SKM-1 (cell line): ENCODE results near the gene CASD1.

Source experiments
- DNase-seq: peaks from one replicate; lab custom pipeline; 2025; ENCODE audit not compliant: unreplicated experiment; lab: John Stamatoyannopoulos, UW

The CASD1 gene

DNA sequence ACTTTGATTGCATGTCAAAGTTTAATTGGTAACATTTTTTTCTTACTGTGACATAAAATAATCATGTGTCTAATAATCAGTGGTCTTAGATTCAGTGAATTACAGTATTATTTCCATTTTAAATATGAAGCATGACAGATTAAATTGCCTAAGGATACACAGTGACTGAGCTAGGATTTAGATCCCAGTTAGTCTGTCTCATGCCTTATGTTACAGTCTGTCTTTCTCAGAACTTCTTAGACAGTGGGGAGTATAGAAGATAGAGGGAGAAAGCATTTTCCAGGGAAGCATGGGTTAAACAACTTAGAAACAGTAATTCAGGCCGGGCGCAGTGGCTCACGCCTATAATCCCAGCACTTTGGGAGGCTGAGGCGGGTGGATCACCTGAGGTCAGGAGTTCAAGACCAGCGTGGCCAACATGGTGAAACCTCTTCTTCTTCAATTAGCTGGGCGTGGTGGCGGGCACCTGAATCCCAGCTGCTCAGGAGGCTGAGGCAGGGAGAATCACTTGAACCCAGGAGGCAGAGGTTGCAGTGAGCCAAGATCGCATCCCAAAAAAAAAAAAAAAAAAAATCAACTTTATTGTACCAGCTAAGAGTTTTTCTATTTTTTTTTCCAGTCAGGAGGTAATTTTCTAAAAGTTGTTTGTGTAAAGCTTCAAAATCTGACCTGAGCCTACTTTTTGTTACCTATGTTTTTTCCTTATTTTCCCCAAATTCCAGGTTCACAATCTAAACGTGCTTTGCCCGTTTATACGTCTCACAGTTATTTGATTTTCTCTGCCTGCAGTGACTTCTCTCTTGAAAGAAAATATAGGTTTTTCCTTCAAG lies 3.3 kb downstream of the CASD1 start:
- DNase-seq: no peak

DNA sequence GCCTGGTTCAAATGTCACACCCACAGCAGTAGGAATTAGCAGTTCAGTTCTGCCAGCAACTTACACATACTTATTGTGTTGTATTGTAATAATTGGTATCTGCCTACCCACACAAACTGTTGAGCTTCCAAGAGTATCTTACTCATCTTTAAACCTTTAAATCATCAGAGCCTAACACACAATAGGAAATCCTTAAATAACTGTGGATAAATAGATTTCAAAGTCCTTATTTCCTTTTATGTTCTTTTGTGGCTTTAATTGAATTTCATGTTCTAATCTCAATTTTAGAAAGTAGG lies 3.9 kb downstream of the CASD1 start:
- DNase-seq: no peak

DNA sequence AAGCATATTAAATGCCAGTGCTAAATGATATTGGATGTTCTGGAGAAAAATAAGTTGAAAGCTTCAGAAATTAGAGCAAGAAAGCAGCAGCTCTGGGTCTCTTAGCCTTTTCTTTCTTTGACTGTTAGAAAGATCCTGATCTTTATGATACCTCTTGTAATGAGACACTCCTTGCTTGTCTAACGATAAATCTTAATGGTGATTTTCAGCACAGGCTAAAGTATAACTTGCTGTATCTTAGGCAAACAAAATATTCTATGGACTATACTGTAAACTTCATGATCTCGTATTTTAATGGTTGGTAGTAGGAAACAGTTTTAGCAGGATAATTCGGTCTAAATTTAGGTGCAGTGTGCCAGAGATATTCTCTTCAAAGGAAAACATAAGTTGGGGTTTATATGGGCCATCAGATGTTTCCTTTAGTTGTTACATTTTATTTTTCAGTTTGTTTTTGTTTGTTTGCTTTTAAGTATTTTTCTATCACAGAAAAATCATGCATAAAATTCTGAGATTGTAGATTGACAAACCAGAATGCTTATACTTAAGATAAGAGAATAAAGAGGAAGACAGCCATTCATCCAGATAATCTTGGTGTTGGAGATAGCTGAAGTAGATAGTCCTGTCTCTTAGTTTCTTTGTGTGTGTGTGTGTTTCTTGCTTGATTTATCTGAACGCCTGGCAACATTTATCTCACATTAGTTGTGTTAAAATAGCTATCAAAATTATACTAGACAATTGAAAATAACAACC lies 4.7 kb downstream of the CASD1 start:
- no peak for DNase-seq

DNA sequence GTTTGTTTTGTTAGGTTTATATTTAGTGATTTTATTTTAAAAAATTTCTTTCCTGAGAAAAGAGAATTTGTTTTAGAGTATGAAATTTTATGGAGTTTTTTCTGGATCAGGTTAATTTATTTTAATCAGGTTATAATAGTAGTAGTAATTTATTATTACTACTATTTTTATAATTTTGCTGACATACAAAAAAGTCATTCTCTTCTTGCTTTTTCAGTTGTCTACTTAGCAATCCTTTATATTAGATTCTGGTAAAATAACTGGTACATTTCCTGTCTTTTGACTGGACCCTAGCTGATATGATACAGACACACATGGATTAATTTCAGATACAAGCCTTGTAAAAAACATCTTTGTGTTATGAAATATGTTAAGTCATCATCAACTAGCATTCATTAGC lies 5.3 kb downstream of the CASD1 start:
- no peak for DNase-seq

DNA sequence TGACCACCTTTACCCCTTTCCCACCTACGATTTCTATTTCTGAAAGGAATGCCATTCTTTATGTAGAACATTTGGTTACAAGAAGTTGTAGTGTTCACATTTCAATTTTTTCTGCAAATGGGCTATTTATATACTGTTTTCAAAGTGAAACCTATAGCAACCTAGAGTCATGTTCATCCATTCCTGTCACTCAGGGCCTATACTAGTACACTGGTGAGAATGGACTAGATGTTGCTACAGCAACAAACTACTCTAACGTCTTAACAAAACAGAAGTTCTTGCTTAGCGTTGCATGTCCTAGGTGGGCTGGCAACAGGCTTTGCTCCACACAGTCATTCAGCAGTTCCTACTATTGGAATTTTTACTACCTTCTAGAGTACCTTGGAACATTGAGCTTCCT lies 16.3 kb downstream of the CASD1 start:
- DNase-seq: no peak

DNA sequence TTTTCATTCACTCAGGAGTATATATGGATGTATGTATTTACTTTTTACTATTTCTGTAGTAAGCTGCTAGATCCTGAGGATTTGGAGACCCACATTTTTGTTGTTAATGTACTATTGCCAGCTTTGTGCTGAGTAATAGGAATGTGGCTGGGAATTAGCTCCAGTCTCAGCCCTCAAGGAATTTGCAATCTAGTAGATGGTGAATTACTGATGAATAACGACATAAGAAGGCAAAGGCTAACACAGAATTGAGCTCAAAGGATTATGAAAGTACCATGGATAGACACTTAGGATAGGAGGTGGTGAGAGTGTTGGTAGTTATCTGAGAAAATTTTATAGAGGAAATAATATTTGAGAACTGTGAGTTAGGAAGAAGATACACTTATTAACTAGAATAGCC lies 19.9 kb downstream of the CASD1 start:
- no peak for DNase-seq

DNA sequence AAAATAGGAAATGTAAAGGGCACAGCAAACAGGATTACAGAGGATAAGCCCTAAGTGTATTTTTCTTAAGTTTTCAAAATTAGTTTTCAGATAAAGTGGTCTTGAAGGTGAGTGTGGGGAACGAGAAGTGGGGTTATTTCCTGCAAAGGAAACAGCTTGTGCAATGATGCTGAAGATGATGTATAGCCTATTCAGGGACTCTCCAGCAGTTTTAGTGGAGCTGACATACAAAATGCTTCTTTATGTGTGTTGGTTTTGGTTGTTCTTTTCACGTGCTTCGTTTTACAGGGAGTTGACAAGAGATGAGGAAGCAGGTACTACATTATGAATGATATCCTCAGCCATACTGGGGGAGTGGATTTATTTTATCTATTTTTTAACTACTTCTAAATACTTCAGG lies 20.5 kb downstream of the CASD1 start:
- no peak for DNase-seq

DNA sequence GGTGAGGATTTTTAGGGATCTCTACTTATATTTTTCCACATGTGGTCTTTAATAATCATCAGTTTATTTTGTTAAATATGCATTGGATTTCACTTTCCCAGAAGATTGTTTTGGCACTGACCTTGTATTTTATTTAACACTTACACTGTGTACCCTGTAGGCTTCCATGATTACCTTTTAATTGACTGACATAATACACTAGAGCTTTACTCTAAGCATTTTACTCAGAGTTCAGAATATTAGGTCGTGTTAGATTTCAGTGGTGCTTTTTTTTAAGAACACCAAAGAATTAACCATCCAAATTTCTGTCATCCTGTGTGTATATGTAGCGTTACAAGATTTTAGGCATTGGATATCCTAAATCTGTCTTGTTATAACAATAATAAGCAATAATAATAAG lies 23.1 kb downstream of the CASD1 start:
- no peak for DNase-seq

DNA sequence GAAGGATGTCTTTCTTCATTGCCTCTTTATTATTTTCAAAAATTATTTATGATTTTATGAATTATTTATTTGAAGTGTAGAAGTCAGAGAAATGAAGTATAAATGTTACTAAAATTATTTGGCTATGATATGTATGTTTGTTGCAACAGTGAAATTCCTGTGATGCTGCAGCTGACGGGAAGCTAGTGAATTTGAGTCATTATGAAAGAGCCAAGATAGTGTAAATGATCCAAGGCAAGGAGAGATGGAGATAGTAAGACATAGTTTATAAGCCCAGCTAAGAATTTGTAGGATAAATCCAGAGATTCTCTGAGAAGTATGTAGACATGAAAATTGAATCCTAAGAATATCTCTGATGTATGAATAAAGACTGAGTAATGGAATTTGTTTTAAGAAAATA lies 30.8 kb downstream of the CASD1 start:
- DNase-seq: no peak

DNA sequence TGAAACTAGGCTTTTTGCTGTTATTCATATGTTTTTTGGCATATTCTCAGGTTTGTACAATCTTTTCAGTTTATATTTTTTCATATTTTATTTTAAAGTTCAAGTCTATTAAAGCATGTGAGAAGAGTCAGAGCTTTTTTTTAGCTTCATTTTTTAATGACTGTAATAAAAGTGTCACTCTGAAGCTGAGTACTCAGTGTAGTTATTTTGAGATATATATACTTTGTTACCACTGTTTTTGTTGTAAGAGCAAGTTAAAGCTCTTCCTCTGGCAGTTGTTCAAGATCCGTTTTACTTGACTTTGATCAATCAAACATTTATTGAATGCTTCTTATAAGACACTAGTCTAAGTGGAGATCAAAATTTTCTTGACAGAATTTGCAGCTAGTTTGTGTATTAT lies 37.5 kb downstream of the CASD1 start:
- no peak for DNase-seq

DNA sequence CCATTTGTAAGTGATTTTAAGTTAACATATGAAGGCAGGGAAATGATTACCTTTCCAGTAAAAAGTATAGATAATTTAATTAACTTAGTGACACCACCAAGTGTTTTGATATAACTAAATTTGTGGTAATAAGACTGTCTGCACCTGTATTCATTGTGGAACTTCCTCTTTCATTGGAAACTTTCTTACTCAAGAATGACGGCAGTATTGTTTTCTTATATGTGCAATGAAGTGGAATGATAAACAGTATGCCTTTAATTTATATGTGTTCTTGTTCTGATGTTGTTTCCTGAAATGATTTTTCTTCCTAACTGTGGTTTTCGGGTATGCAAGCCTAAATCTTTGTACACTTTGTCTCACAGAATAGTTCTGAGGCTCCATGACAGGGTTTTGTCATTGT lies 46.4 kb downstream of the CASD1 start:
- no peak for DNase-seq

DNA sequence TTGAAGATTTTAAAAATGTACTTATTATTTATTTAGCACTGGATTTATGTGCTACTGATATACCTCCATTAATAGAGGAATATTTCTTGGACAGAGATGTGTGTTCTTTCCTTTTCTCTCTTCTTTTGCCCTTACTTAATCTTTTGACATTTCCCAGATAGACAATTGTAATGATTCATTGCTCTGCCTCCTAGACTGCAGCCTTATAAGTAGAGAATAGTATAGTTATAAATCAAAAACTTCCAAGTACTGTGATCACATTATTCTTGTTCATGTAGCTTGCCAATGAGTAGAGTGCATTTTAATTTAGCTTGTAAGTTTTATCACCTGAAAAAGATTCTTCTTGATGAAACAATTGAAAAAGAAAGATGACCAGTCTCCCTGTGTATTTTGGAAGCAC lies 47.6 kb downstream of the CASD1 start:
- no peak for DNase-seq

DNA sequence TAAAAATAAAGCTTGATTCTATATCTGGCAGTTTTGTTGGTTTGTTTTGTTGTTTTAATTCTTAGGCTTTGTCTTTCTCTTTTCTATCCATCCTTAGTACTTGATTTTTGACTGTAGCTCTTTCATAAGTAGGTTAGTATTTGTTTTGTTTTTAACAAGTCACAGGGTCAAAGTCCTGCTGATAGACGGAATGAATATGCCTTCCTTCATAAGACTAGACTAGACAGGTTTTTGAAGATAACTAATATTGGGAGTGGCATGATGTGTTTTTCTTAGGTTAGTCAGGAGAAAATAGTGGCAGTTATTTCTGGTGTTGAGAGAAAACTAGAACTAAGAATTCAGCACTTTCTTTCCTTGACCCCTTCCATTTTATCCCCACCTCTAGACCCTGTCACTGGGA lies 50.4 kb downstream of the CASD1 start:
- DNase-seq: no peak

DNA sequence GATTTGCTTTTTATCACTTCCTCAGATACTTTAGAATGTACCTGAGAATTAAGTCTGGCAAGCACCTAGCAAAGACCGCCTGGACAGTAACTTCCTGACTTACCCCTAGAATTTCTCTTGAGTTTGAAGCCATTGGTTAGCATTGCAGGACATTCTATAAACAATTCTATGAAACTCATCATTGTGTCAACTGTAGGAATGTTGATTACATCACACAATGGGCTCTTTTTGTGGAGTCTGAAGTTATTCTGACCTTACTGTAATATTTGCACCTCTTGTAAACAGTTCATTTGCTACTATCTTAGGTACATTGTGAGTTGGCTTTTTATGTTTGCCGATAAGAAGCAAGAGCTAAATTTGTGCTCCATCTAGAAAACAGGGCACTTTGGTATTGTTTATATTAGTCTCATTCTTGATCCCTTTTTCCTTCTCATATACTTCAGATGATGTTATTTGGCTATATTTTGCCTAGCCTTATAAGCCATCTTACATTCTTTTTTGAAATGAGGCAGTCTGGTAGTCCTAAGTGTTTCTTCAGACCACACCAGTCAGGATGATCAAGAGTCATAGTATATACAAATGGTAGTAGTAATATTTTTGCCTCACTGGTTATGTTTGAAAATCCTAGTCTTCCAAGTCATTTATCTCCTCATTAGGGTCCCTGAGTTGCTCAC lies 52.4 kb downstream of the CASD1 start:
- no peak for DNase-seq

DNA sequence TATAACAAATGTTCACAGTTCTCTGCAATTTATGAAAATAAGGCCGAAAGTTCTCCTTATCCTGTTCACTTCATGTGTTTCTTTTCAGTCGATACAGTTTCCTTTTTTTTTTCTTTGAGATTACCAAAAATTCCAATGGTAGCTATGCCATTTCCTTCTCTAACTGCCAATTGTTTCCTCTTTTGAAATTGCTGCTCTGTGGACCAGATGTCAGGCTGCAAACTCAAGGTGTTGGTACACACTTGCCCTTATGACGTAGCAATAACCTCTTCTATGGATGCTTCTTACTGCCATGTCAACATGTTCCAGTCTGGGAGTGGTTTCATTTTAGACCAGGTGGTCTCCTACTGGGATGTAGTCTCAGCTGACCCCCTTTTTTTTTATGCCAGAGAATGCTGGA lies 52.9 kb downstream of the CASD1 start:
- DNase-seq: no peak

DNA sequence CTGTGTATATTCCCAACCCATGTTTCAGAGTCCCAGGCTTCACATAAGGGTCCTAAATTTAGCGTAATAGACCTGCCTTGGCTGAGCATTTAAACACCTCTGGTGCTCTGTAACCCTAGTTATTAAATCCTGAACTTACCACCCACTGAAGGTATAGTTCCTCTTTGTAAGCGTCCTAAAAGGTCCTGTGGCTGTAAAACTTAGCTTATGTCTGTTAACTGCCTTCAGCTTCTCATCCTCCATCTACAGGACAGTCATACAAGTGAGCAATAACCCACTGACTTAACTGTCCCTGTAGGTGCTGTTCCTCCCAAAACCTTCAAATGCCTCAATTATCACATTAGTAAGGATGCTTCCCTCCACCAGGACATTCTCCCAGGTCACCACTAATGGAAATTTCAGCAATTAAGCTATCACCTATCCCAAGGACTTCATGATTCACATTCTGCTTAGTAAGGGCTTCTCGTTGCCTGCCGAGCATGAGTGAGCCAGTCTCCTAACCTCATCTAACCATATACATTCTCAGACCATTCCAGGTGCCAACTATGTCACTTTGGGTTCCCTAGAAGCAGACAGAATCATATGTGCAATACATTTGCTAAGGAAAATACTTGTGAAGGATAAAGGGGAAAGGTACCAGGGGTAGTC lies 55.8 kb downstream of the CASD1 start:
- no peak for DNase-seq

DNA sequence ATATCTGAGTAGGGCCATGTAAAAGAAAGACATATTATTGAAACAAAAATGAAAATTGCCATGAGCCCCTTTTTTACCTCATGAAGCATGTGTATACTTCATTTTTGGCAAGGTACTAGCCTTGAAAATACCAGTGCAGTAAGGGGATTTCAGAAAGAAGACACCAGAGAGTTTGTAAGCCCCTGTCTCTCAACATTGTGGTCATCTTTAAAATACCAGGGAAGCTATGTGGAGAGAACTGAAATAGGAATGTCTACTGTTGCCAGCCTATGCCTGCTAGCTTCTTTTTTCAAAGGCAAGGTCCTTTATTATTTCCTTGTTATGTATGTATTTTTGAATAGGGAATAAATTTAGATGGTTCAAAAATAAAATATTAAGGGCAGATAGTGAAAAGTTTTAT lies 57.8 kb downstream of the CASD1 start:
- no peak for DNase-seq

DNA sequence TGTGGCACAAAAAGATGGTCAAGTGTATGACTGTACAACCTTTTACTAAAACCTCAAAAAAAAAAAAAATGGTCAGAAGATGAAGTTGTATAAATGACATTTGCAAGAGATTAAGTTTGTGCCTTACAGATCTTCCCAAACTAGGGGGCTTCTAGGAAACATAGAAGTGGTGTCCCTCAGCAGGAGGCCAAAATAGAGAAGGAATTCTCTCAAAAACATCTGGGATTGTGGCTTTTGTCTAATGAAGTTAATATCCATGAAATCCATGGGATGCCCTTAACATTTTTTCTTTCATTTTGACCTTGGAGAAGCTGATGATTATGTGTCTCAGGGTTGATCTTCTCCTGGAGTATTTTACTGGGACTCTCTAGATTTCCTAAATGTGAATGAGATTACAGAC lies 62.2 kb downstream of the CASD1 start:
- DNase-seq: no peak

DNA sequence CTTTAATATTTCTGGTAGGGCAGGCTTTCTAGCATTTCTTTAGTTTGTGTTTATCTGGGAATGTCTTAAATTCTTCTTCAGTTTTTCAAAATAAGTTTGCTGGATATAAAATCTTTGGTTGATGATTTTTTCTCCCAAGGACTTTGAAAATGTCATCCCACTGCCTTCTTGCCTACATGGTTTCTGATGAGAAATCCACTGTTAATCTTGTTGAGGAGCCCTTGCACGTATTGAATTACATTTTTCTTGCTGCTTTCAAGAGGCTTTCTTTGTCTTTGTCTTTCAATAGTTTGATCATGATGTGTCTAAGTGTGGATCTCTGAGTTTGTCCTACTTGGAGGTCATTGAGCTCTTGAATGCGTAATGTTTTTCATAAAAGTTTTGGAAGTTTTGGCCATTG lies 66.0 kb downstream of the CASD1 start:
- no peak for DNase-seq

DNA sequence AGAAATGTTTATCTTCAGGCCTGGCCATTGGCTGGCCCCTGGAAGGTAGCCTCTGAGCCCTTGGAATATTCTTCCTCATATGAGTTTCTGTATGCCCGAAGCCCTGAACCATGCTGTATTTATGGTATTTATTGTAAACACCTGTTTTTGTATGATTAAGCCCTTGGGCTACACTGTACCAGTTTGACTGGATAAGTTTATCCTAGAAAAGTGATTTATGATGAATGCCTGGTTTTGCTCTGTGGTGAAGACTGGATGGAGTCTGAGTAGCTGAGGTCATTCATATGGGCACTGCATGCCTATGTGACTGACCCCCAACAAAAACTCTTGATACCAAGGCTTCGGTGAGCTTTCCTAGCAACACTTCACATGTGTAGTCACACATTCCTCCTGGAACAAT lies 66.7 kb downstream of the CASD1 start:
- no peak for DNase-seq

DNA sequence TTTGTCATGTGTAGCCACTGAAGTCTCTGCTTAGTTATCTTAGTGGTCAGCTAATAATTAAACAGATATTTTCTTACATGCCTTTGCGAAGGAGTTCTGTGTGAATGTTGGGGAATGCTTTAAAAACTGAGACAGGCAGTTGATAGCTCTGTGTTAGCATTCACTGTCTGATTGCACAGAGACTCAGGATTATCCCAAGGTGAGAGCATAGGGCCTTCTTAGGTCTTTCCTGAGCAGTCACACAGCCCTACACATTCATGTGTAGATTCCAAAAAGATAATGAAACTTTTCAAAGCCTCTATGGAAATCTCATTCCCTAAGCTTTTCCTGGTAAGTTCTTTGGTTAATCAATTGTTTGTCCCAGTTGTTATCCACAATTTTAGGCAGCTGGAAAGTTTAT lies 67.7 kb downstream of the CASD1 start:
- DNase-seq: no peak

DNA sequence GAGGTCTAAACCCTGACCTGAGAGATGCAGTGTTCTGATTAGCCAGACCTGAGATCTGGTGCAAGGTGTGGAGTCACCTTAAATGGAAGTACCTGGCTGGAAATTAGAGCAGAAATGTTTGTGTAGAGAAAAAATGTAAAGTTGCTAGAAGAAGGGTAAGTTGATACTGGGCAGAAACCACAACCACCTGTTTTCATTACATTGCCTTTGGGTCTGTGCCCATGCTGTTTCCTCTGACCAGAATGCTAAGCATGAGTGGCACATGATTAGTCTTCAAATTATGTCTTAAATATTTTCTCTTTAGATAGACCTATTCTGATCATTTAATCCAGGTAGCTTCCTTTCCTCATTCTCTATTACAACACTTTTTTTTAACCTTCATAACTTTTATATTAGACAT lies 69.0 kb downstream of the CASD1 start:
- DNase-seq: no peak
